ENCODE data around the gene ACTR1B.

GRCh38 chr2:97673182-97673914 lies 9.5 kb upstream of the ACTR1B start:
- no peak for TF ChIP-seq CTCF (IDR thresholded peaks at IDR 0.05; ENCODE audit: insufficient read depth, low read depth, low read length)
- TF ChIP-seq EZH2 (IDR thresholded peaks at IDR 0.05; ENCODE audit: insufficient read depth, low read length), result no peak

Data from astrocyte (in vitro differentiated cells and primary cell).